OCI-LY7 (cell line): Measurements from ENCODE around the gene TRRAP. TPM values are rescaled to one million over a fixed set of nuclear protein-coding genes. Genes with fewer than 3 reads are reported as not detected.

ENCODE experiments used
- BruUV-seq: library from RNA; stranded (reverse); fragments of 400-500 nt; replicated peaks from 2 replicates; lab custom pipeline; 2021; lab: Mats Ljungman, UMichigan
- CTCF ChIA-PET: fragments of 300-600 bp; sonication (Branson Sonifier 250); formaldehyde crosslinking; loops from one replicate; lab custom pipeline; 2022; ENCODE audit warnings: antibody characterized with exemption; ENCODE audit not compliant: unreplicated experiment; lab: Charles Lee
- POLR2A ChIA-PET: fragments of 300-600 bp; sonication (Branson Sonifier 250); formaldehyde crosslinking; loops from one replicate; lab custom pipeline; 2022; ENCODE audit warnings: antibody characterized with exemption; lab: Charles Lee
- DNase-seq: peaks from one replicate; pipeline ENCODE4 v3.0.0-alpha.2; 2015; ENCODE audit warnings: low spot score
- H2AFZ ChIP-seq: fragments of 200-600 bp; sonication (generic), shearing (Covaris generic); 2 replicates; pipeline ENCODE4 v1.6.1; 2014; ENCODE audit warnings: mild to moderate bottlenecking, antibody characterized with exemption, low read length, moderate library complexity
- H3K27ac ChIP-seq: fragments of 200-600 bp; sonication (generic); 2 replicates; pipeline ENCODE4 v1.5.1; 2014; ENCODE audit warnings: mixed run types, low read depth, mild to moderate bottlenecking, moderate library complexity, low read length, inconsistent platforms; ENCODE audit not compliant: poor library complexity, severe bottlenecking
- H3K36me3 ChIP-seq: fragments of 200-600 bp; sonication (generic); 2 replicates; pipeline ENCODE4 v1.6.1; 2014; ENCODE audit warnings: mild to moderate bottlenecking, antibody characterized with exemption, low read length, moderate library complexity, mixed read lengths; ENCODE audit not compliant: insufficient read depth
- H3K4me1 ChIP-seq: fragments of 200-600 bp; sonication (generic); 2 replicates; pipeline ENCODE4 v1.5.1; 2014; ENCODE audit warnings: mild to moderate bottlenecking, low read length; ENCODE audit not compliant: insufficient read depth, poor library complexity, severe bottlenecking
- H3K4me2 ChIP-seq: fragments of 200-600 bp; sonication (generic); 2 replicates; pipeline ENCODE4 v1.6.1; 2014; ENCODE audit warnings: mild to moderate bottlenecking, low read length
- H3K4me3 ChIP-seq: fragments of 200-600 bp; sonication (generic); 2 replicates; pipeline ENCODE4 v1.5.1; 2014; ENCODE audit warnings: mild to moderate bottlenecking, low read depth, low read length; ENCODE audit not compliant: poor library complexity, severe bottlenecking
- H3K79me2 ChIP-seq: fragments of 200-600 bp; sonication (generic); 2 replicates; pipeline ENCODE4 v1.6.1; 2016; ENCODE audit warnings: low read depth, mild to moderate bottlenecking, low read length, moderate library complexity, mixed read lengths; ENCODE audit not compliant: insufficient read depth
- H3K9me2 ChIP-seq: fragments of 200-600 bp; sonication (generic); 2 replicates; pipeline ENCODE4 v1.6.1; 2016; ENCODE audit warnings: mild to moderate bottlenecking, low read length, mixed read lengths; ENCODE audit not compliant: insufficient read depth
- H3K9me3 ChIP-seq: fragments of 200-600 bp; sonication (generic); 2 replicates; pipeline ENCODE4 v1.6.1; 2014; ENCODE audit warnings: mild to moderate bottlenecking, mixed run types, low read length, mixed read lengths
- H4K20me1 ChIP-seq: fragments of 200-600 bp; sonication (generic); 2 replicates; pipeline ENCODE4 v1.6.1; 2014; ENCODE audit warnings: mild to moderate bottlenecking, antibody characterized with exemption, low read length, moderate library complexity, mixed read lengths; ENCODE audit not compliant: insufficient read depth
- EZH2phosphoT487 ChIP-seq: fragments of 200-600 bp; sonication (generic); IDR thresholded peaks from 2 replicates; pipeline ENCODE4 v1.6.1; 2018; ENCODE audit warnings: low read depth, borderline replicate concordance, mild to moderate bottlenecking, mixed run types, antibody characterized with exemption, low read length, moderate library complexity, mixed read lengths
- intact Hi-C: fragments of 100-400 bp; cut with micrococcal nuclease; formaldehyde crosslinking; loops from one replicate; pipeline ENCODE4 v1.10.0; 2022; ENCODE audit not compliant: unreplicated experiment
- total RNA-seq, 2 experiments: library from RNA; depleted of rRNA in 1 of 2; stranded (reverse); fragments of >200 nt in 1 of 2; shearing (Covaris generic) in 1 of 2; gene quantifications; 2 replicates each; pipeline ENCODE4 v1.2.3, GENCODE V29; 2014 to 2022
- TF ChIP-seq, protein P1 (sequence below): fragments of 200-600 bp; sonication (generic); conservative IDR thresholded peaks from 2 replicates; pipeline ENCODE4 v1.5.1; 2014; ENCODE audit warnings: mild to moderate bottlenecking, antibody characterized with exemption, low read length, moderate library complexity, mixed read lengths

The TRRAP gene
- total RNA-seq, 2 experiments from 2014 or later = 50.4 to 86.1 TPM

DNA sequence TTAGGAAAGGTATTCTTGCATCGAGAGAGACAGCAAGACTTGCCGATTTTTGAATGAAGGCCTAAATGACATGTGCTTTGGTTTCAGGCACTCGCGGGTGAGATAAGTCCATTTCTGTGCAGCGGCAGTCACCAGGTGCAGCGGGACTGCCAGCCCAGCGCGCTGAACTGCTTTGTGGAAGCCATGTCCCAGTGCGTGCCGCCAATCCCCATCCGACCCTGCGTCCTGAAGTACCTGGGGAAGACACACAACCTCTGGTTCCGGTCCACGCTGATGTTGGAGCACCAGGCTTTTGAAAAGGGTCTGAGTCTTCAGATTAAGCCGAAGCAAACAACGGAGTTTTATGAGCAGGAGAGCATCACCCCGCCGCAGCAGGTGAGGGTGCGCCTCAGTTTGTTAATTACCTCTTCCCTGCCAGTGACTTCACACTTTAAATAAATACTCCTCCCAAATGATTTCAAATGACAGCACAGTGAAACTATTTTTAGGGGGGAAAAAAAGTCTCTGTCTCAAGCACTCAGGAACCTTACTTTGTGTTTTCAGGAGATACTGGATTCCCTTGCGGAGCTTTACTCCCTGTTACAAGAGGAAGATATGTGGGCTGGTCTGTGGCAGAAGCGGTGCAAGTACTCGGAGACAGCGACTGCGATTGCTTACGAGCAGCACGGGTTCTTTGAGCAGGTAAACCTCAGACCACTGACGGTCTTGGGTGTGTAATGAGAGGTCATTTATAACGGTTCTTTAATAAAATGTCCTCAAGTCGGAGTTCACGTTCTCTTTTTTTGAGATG, 98.3 kb downstream of the TRRAP start:
- POLR2A ChIA-PET = no interaction called here
- no peak for DNase-seq
- intact Hi-C loops = no loop called here
- no peaks in the 10 kb centered on the region for H3K4me1 ChIP-seq
- peaks cover 100% of the 10 kb centered on the region for H3K36me3 ChIP-seq
- TF ChIP-seq EZH2phosphoT487 = no peak
- TF ChIP-seq, protein P1, sequence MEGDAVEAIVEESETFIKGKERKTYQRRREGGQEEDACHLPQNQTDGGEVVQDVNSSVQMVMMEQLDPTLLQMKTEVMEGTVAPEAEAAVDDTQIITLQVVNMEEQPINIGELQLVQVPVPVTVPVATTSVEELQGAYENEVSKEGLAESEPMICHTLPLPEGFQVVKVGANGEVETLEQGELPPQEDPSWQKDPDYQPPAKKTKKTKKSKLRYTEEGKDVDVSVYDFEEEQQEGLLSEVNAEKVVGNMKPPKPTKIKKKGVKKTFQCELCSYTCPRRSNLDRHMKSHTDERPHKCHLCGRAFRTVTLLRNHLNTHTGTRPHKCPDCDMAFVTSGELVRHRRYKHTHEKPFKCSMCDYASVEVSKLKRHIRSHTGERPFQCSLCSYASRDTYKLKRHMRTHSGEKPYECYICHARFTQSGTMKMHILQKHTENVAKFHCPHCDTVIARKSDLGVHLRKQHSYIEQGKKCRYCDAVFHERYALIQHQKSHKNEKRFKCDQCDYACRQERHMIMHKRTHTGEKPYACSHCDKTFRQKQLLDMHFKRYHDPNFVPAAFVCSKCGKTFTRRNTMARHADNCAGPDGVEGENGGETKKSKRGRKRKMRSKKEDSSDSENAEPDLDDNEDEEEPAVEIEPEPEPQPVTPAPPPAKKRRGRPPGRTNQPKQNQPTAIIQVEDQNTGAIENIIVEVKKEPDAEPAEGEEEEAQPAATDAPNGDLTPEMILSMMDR = no peak
- H3K4me2 ChIP-seq = no peak overlapping the region
- CTCF ChIA-PET = no interaction called here
- H4K20me1 ChIP-seq = no peaks in the 10 kb centered on the region
- TSS peak; percentile 16 for BruUV-seq
- no peak overlapping the region for H2AFZ ChIP-seq
- H3K4me3 ChIP-seq = no peak overlapping the region
- H3K9me2 ChIP-seq = no peaks in the 10 kb centered on the region
- H3K79me2 ChIP-seq = no peaks in the 10 kb centered on the region
- H3K27ac ChIP-seq = no peak overlapping the region
- no peaks in the 10 kb centered on the region for H3K9me3 ChIP-seq

DNA sequence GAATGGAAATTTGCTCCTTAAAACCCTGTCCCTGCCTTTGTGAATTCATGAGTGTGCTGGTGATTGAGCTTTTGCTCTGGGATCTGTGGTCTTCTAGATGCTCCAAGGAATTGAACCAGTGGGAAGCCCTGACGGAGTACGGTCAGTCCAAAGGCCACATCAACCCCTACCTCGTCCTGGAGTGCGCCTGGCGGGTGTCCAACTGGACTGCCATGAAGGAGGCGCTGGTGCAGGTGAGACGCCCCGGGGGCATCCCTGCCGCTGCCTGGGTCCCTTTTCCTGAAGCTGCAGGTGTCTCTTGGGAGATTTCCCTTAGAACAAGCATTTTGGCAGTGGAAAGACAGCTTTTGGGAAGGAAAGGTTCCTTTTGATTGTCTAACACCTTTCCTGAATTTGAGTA, 100.3 kb downstream of the TRRAP start:
- BruUV-seq = no TSS peak
- DNase-seq = no peak
- TF ChIP-seq, protein P1 = no peak
- no peak for TF ChIP-seq EZH2phosphoT487
- ChIA-PET POLR2A (no interaction called here), CTCF (no interaction called here)
- H3K79me2 ChIP-seq = no peaks in the 10 kb centered on the region
- H3K4me2 ChIP-seq = no peak overlapping the region
- no peaks in the 10 kb centered on the region for H3K9me2 ChIP-seq
- no peaks in the 10 kb centered on the region for H3K4me1 ChIP-seq
- no peak overlapping the region for H3K4me3 ChIP-seq
- H3K27ac ChIP-seq = no peak overlapping the region
- H3K9me3 ChIP-seq = no peaks in the 10 kb centered on the region
- intact Hi-C loops = no loop called here
- H3K36me3 ChIP-seq = peaks cover 100% of the 10 kb centered on the region
- H2AFZ ChIP-seq = no peak overlapping the region
- H4K20me1 ChIP-seq = no peaks in the 10 kb centered on the region

DNA sequence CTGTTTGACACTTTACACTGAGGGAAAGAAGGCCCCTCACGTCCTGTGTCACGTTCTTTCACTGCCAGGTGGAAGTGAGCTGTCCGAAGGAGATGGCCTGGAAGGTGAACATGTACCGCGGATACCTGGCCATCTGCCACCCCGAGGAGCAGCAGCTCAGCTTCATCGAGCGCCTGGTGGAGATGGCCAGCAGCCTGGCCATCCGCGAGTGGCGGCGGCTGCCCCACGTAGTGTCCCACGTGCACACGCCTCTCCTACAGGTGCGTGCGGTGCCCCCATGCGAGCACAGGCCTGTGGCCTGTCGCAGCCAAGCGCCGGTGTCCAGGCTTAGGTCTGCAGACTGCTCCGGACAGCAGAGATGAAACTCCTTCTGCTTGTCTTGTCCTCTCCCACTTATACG, 103.4 kb downstream of the TRRAP start:
- no peak overlapping the region for H3K4me3 ChIP-seq
- DNase-seq = no peak
- ChIA-PET POLR2A (interaction anchor here (0.6 kb wide), 1 partner anchor 47 kb away, joined by 3 read pairs; no protein-coding TSS in a partner anchor), CTCF (no interaction called here)
- H2AFZ ChIP-seq = no peak overlapping the region
- no peaks in the 10 kb centered on the region for H3K79me2 ChIP-seq
- no peak for TF ChIP-seq EZH2phosphoT487
- TF ChIP-seq, protein P1 = no peak
- H3K4me1 ChIP-seq = no peaks in the 10 kb centered on the region
- H3K36me3 ChIP-seq = peaks cover 100% of the 10 kb centered on the region
- intact Hi-C loops = no loop called here
- H3K9me2 ChIP-seq = no peaks in the 10 kb centered on the region
- peaks cover 5% of the 10 kb centered on the region; the same call in 1 of the 2 replicates for H3K9me3 ChIP-seq
- H3K27ac ChIP-seq = no peak overlapping the region
- no peak overlapping the region for H3K4me2 ChIP-seq
- no TSS peak for BruUV-seq
- H4K20me1 ChIP-seq = no peaks in the 10 kb centered on the region
